ENCODE results near the gene PCAT7.

DNA sequence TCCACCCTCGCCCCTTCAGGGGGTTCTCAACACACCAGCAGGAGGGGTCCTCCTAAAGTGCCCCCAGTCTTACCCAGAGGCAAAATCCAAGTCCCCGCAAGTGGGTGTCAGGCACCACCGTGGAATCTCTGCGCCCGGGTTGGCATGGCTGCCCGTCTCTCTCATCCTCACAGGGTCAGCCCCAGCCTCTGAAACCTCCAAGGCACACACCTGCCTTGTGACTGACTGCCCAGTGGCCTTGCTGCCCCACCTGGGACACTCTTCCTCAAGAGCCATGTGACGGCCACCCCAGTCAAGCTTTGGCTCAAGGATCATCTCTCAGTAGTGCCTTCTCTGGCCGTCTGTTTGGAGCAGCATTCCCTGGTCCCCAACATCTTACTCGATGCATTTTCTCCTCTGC, 33.8 kb downstream of the PCAT7 start:
- TF ChIP-seq CTCF (IDR thresholded peaks at IDR 0.05) (no peak), POLR2AphosphoS5 (IDR thresholded peaks at IDR 0.05) (no peak), POLR2A (IDR thresholded peaks at IDR 0.05) (no peak), EP300 (IDR thresholded peaks at IDR 0.05) (no peak)

All from stomach (tissue), 4 donors.